GM19025 (cell line): ENCODE data around the gene ZNF74.
"Not testable (repeated sequence)": the region's sequence is repeated elsewhere in the genome, so short reads cannot be mapped to it uniquely, and the experiment has no call there.

ENCODE experiments used
- ATAC-seq: cut with Tn5 transposase; IDR thresholded peaks from one replicate; pipeline ENCODE4 v1.9.1; 2021; ENCODE audit warnings: mild to moderate bottlenecking, low read depth, moderate library complexity; ENCODE audit not compliant: unreplicated experiment

The ZNF74 gene

DNA sequence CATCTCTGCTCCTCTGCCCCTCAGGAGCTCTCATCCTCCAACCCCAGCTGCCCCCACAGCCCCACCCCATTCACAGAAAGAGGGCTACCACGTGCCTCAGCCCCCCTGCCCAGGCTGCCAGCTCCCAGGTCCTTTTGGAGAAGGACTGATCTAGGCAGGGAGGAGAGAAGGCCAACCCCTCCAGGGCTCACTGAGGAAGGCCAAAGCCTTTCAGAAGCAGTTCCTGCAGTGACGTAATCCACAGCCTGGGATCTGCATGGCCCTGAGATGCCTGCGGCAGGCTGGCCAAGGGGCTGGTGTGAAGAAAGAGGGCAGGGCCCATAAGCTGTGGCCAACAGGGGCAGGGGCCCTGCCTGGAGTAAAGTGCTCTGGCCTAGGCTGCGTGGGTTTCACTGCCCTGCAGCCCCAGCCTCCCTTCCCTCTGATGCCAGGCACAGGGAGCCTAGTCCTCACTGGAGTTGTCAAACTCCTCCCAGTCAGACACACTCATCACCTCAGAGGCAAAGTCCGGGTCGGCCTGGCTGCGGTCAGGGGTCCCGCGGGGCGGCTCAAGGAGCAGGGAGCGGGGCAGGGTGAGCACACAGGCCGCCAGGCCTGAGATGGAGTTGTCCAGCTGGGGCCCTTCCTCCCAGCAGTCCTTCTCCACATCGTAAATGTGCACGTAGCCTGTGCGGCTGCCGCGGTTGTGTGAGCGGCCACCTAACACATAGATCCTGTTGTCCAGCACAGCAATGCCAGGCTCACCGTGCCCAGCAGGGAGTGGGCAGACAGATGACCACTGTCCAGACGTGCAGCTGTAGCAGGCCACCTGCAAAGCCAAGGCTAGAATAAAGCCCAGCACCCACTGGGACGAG lies 47.9 kb downstream of the ZNF74 start:
- no peak for ATAC-seq

DNA sequence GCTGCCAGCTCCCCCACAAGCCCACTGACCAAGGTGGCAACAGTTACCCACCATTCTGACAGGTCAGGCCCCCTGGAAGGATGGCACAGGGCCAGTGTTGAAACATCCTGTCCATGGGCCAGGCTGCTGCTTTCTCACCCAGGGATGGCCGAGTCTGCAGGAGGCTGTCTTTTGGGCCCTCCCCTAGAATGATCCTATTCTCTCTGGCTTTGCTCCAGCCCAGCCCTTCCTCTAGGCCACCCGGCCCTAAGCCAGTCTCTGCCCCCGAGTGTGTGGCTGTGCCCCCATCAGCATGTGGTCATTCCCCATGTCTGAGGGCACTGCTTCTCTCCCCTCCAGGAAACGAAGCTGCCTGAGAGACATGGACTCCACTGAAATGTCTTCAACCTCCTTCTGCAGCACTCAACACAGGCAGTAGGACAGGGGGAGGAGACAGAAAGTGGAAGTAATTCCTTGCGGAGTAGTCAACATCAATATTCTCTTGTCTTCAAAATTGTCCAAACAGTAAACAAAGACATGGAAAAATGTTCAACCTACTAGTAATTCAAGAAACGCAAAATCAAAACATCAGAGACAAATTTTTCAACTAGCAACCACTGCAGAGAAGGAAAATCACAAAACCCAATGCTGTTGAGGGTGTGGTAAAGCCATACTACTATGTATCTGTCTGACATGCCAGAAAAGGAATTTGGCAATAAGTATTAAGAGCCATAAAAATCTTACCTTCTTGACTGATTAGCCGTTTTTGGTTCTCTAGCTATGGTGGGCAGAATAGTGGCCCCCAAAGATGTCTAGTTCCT lies 48.7 kb downstream of the ZNF74 start:
- ATAC-seq: no peak

DNA sequence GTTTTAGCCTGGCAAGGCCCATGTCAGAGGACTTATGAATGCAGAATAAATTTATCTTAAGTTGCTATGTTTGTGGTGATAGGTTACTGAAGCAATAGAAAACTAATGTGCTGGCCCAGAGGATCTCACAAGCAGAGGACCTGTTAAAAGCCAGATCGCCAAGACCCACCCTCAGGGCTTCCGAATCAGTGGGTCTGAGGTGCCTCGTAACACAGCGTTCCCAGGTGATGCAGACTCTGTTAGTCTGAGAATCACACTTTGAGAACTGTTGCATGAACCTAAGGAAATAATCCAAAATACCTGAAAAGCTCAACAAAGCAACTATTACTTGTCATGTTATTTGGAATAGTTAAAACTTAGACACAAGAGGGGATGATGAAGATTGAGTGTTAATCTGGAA lies 50.4 kb downstream of the ZNF74 start:
- no peak for ATAC-seq

GRCh38 chr22:20446383-20446970 lies 52.5 kb downstream of the ZNF74 start:
- no peak for ATAC-seq

- no peak for ATAC-seq
Measured at GRCh38 chr22:20448630-20449029, 54.7 kb downstream of the ZNF74 start.

DNA sequence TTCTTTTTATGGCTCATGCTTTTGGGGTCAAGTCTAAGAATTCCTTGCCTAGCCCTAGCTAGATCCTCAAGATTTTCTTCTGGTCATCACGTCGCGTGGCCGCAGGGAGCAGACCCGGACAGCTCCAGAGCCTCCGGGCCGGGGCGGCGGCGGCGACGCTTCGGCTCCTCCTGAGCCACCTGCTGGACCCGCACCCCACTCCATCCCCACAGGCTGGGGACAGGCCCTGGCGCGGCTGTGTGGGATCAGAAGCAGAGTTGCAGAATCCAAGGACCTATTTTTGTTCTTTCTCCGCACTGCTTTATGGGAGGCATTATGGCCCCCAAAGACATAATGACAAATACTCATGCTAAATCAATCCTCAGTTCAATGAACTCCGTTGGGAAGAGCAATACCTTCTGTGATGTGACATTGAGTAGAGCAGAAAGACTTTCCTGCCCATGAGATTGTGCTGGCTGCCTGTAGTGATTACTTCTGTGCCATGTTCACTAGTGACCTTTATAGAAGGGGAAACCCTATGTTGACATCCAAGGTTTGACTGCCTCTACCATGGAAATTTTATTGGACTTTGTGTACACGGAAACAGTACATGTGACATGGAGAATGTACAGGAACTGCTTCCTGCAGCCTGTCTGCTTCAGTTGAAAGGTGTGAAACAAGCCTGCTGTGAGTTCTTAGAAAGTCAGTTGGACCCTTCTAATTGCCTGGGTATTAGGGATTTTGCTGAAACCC lies 56.0 kb downstream of the ZNF74 start:
- no peak for ATAC-seq

DNA sequence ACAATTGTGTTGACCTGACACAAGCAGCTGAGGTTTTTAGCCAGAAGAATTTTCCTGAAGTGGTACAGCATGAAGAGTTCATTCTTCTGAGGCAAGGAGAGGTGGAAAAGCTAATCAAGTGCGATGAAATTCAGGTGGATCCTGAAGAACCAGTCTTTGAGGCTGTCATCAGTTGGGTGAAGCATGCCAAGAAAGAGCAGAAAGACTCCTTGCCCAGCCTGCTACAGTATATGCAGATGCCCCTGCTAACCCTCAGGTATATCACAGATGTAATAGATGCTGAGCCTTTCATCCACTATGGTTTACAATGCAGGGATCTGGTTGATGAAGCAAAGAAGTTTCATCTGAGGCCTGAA lies 56.6 kb downstream of the ZNF74 start:
- no peak for ATAC-seq

DNA sequence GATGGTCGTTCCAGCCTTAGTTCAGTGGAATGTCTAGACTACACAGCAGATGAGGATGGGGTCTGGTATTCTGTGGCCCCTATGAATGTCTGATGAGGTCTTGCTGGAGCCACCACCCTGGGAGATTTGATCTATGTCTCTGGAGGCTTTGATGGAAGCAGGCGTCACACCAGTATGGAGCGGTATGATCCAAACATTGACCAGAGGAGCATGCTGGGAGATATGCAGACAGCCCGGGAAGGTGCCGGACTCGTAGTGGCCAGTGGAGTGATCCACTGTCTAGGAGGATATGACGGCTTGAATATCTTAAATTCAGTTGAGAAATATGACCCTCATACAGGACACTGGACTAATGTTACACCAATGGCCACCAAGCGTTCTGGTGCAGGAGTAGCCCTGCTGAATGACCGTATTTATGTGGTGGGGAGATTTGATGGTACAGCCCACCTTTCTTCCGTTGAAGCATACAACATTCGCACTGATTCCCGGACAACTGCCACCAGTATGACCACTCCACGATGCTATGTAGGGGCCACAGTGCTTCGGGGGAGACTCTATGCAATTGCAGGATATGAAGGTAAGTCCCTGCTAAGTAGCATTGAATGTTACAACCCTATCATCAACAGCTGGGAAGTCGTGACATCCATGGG lies 57.3 kb downstream of the ZNF74 start:
- not testable (repeated sequence) for ATAC-seq

GRCh38 chr22:20451920-20452319 lies 58.0 kb downstream of the ZNF74 start:
- ATAC-seq: no peak

DNA sequence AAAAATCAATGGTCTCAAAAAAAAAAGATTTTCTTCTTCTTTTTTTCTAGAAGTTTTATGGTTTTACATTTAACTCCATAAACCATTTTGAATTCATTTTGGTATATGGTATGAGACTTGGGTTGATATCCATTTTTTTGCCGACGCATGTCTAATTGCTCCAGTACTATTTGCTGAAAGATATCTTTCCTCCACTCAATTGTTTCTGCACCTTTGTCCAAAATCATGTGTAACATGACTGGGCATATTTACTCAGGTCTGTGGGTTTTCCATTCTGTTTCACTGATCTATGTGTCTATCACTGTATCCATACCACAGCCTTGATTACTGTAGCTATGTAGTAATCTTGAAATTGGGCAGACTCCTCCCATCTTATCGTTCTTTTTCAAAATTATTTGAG lies 59.3 kb downstream of the ZNF74 start:
- no peak for ATAC-seq

- no peak for ATAC-seq
Measured at GRCh38 chr22:20455709-20456063, 61.7 kb downstream of the ZNF74 start.

GRCh38 chr22:20456064-20456721 lies 62.2 kb downstream of the ZNF74 start:
- no peak for ATAC-seq

- no peak for ATAC-seq
Measured at GRCh38 chr22:20456722-20457076, 62.7 kb downstream of the ZNF74 start.

GRCh38 chr22:20457506-20458240 lies 63.7 kb downstream of the ZNF74 start:
- no peak for ATAC-seq
